ENCODE results near the gene ULK4. TPM values are rescaled to one million over a fixed set of nuclear protein-coding genes. Genes with fewer than 3 reads are reported as not detected.
"Not testable (repeated sequence)": the region's sequence is repeated elsewhere in the genome, so short reads cannot be mapped to it uniquely, and the experiment has no call there.

ULK4 gene
- total RNA-seq, 1 donor from 2014 or later = 3.7 TPM

DNA sequence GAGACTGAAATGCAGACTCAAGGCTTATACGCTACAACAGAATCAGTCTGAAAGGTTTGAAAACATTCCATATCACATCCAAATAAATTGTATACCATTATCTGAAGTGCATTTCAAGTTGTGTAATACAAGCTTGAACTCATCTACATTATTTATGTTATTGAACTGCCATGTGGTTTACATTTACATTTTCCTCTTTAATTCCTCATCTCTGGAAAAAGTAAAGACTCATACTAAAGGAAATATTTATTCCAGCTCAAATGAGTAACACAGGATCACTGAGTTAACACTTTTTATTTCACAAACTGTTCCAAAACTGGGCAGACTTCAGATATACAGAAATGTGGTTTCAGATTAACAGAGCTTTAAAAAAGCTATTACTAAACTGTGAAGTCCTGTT lies 282.5 kb downstream of the ULK4 start:
- ATAC-seq (ENCODE audit: poor library complexity) = no peak
- no peak for DNase-seq

DNA sequence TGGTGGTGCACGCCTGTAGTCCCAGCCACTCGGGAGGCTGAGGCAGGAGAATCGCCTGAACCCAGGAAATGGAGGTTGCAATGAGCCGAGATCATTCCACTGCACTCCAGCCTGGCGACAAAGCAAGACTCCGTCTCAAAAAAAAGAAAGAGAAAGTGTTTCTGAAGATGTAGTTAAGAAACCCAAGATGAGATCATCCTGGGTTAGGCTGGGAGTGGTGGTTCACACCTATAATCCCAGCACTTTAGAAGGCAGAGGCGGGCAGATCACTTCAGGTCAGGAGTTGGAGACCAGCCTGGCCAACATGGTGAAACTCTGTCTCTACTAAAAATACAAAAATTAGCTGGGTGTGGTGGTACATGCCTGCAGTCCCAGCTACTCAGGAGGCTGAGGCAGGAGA lies 286.8 kb downstream of the ULK4 start:
- ATAC-seq (ENCODE audit: poor library complexity); intact Hi-C loops (cut with DNase I); DNase-seq: not testable (repeated sequence)

More for the DNA sequence above, 282.5 kb downstream of the ULK4 start:
- intact Hi-C loops (cut with DNase I) = no loop called here

DNA sequence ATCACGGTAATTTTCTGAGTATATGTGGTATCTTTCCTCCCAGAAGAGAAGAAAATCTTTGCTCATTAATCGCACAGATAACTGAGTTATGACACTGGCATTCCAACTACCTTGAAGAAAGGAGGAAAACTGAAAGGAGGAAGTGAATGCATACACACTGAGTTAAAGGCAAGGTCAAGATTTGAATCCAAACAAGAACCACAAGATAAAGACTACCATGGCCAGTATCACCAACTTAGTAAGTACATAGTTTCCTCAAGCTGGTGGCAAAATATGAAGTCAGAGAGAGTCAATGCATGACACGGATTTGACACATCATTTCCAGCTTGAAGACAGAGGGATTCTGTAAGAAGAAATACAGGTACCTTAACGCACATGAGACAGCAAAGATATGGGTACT lies 287.5 kb downstream of the ULK4 start:
- intact Hi-C loops (cut with DNase I) = no loop called here
- ATAC-seq (ENCODE audit: poor library complexity) = no peak
- no peak for DNase-seq

DNA sequence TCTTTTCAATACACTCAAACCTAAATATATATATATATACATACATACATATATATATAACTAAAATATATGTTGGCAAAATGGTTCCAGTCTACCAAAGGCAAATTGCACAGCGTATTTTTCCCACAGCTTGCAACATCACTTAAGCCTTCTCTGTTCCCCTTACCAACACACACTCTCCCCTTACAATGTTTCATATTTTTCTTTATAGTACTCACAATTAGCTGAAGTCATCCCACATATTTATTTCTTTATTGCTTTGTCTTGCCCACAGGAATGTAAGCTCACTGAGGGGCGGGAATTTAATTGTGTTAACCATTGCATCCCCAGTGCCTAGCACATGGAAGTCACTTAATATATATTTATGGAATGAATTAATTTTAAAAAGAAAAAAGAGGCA lies 288.3 kb downstream of the ULK4 start:
- intact Hi-C loops (cut with DNase I) = no loop called here
- no peak for ATAC-seq (ENCODE audit: poor library complexity)
- DNase-seq = no peak

DNA sequence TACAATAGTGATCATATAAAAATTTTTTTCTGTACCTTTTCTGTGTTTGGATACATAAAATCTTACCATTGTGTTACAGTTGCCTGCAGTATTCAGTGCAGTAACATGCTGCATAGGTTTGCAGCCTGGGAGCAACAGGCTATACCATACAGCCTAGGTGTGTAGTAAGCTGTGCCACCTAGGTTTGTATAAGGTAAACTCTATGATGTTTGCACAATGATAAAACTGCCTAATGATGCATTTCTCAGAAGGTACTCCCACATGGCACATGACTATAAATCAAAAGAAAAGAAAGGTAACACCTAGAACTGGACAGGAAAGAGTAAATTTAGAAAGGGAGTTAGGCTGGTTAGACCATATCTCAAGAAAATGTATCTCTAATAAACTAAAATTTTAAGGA lies 293.5 kb downstream of the ULK4 start:
- ATAC-seq (ENCODE audit: poor library complexity) (no peak), DNase-seq (no peak)
- intact Hi-C loops (cut with DNase I) = no loop called here

DNA sequence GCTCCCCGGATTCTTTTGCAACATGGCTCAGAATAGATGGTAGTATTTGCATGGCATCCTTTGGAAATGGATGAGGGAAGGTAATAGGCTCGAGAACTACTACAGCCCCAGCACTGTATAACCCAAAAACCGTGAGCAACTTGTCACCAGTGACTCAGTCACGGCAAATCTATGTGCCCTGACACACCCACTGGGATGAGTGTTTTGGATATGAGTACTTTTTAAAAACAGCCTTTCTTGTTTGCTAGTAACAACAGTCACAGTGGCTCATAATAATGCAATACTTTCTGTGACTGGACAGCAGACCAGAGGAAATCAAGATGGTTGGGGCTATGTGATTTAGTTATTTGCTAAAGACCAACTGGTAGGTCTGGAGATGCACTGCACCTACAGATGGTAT lies 299.6 kb downstream of the ULK4 start:
- no peak for ATAC-seq (ENCODE audit: poor library complexity)
- intact Hi-C loops (cut with DNase I) = no loop called here
- DNase-seq = no peak

DNA sequence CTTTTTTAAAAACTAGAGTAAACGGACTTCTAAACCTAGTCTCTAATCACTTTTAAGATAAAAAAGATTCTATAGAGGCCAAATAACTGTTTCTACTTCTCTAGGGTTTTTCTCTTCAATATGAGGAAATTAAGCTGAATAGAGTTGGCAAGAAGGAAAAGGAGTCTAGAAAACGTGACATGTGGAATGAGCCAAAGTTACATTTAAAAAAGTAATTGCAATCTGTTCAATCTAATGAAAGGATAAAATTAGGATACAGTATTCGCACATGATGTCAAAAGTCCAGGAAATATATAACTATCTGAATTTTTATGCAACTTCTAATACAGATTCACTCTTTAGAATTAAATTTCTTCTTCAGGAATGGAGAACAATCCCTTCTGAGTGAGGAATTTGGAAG lies 300.1 kb downstream of the ULK4 start:
- DNase-seq (no peak), ATAC-seq (ENCODE audit: poor library complexity) (no peak)
- intact Hi-C loops (cut with DNase I) = no loop called here

DNA sequence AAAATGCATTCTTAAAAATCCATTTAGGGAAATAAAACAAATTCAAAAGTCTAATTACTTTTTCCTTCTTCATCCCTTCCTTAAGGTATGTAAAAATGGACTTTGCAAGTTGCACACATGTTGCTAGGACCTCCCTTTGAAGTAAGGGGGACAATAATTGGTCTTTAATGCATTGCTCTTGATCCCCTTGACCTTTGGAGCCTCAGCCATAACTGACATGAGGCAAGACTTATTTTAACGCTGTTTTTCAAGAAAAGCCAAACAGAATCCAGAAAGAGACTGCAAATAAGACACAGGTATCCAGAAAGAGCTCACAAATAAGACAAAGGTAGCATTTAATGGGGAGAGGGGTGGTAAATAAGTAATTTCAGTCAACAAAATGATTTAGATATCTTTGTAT lies 301.4 kb downstream of the ULK4 start:
- ATAC-seq (ENCODE audit: poor library complexity) (no peak), DNase-seq (no peak)
- intact Hi-C loops (cut with DNase I) = no loop called here

DNA sequence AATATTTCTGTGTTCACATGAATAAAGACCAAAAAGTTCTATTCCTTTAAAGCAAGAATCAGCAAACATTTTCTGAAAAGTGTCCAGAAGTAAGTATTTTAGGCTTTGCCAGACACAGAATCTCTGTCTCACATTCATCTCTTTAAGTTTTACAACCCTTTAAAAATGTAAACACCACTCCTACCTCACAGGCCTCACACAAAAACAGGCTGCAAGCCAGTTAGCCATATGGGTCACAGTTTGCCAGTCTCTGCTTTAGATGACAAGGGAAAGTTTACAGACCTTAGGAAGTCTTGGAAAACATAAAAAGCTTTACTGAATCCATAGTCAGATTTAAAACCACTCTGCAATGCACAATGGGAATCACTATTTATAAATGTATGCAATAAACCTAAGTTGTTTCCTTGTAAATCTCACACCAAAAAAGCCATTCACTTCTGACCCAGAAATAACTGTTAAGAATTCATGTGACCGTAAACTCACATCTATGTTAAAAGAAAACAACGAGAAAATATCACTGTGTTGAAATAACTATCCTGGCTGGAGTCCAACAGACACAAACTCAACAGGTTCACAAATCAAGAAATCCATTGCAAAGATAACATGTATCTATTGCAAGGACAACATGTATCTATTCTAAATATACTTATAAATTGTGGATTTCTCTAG lies 308.2 kb downstream of the ULK4 start:
- DNase-seq (no peak), ATAC-seq (ENCODE audit: poor library complexity) (no peak)
- intact Hi-C loops (cut with DNase I) = no loop called here

DNA sequence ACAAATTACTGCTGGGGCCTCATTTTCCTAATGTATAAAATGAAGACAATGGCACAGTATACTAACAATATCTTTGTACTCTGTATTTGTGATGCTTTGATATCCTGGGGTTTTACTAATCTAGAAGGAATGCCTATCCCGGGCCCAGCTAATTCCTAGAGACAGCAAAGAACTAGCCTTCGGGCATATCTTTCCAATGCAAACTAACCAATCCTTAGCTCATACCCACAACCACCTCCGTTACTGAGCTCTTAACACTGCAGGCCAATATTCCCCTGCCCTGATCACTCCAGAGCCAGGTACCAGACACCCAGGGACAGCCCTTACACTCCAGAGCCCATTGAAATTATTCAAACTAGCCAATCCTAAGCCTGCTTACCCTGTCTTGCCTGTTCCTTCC lies 309.0 kb downstream of the ULK4 start:
- ATAC-seq (ENCODE audit: poor library complexity) (no peak), DNase-seq (no peak)
- intact Hi-C loops (cut with DNase I) = no loop called here

DNA sequence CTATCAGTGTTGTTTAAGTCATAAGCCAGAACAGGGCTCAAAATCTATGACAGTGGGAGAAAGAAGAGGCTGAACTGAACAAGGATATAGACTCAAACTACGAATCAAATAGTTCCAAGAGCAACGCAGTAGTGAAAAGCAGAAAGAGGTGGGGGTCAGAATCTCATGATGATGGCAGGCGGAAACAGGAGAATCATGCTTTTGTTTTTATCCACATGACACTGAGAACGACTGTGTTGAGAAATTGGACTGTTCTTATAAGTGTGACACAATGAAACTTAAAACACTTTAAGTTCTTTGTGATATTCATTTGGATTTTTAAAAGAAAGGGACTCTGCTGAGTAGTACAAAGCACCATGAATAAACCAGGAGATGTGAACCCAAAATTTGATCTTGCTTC lies 309.4 kb downstream of the ULK4 start:
- no peak for ATAC-seq (ENCODE audit: poor library complexity)
- intact Hi-C loops (cut with DNase I) = no loop called here
- no peak for DNase-seq

DNA sequence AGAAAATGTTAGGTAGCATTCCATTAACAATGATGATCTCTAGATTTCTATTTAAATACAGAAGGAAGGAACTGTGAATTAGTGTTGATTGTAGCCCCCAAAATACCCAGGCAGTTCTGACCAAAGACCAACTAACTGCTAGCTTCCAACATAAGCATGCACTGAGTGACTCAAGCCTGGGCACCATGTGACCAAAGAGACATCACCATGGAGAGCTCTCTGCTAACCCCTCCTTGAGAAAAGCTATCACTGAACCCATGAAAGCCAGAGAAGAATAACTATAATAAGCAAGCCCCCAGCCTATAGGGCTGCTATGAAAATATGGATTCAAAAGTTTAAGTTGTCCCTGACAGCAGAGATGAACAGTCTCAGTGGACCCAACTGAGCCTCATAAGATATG lies 310.2 kb downstream of the ULK4 start:
- intact Hi-C loops (cut with DNase I) = no loop called here
- DNase-seq = no peak
- ATAC-seq (ENCODE audit: poor library complexity) = no peak

DNA sequence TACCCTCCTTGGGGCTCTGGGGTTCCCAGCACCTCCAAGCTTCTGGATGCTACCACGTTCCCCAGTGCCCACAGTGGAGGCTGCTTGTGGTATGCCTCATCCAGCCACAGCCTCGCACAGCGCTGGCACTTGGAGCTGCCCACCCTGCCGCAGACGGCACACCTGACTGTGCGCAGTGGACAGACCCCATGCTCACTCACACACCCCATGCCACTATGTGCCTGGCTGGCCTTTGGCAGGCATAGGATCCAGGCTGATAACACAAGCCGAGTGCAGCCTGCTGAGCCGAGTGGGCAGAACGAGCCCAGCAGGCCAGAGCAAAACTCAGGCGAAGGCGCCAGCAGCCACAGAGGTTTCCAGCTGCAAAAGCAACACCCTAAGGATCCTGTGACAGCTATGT lies 311.5 kb downstream of the ULK4 start:
- intact Hi-C loops (cut with DNase I) = no loop called here
- ATAC-seq (ENCODE audit: poor library complexity) (peak; percentile 51), DNase-seq (no peak)

DNA sequence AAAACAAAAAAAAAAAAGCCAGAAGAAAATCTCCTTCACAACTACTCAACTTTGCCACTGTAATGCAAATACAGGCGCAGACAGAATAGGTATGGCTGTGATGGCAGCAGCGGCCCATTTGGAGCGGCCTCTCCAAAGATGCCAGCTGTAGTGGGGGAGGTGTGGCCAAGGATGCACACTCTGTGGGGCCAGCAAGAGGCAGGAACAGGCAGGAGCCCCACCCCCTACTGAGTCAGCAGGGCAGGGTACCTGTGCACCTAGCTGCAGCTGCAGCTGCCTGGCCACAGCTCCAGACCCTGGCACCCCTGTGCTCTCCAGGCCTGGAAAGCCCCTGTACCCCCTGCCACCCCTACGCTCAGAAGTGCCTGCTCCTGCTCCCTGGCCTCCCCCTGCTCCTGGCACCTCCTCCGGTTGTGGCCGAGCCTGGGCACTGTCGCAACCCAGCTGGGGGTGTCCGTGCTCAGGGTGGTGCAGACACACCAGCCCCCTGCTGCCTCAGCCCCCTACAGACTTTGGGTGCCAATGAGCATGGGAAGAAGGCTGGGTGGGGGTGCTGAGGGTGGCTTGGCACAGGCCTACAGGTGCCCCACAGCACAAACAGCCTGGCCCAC lies 312.7 kb downstream of the ULK4 start:
- DNase-seq (no peak), ATAC-seq (ENCODE audit: poor library complexity) (no peak)
- intact Hi-C loops (cut with DNase I) = no loop called here

DNA sequence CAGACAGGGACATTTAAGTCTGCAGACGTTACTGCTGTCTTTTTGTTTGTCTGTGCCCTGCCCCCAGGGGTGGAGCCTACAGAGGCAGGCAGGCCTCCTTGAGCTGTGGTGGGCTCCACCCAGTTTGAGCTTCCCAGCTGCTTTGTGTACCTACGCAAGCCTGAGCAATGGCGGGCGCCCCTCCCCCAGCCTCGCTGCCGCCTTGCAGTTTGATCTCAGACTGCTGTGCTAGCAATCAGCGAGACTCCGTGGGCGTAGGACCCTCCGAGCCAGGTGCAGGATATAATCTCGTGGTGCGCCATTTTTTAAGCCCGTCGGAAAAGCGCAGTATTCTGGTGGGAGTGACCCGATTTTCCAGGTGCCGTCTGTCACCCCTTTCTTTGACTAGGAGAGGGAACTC lies 314.2 kb downstream of the ULK4 start:
- DNase-seq; ATAC-seq (ENCODE audit: poor library complexity); intact Hi-C loops (cut with DNase I): not testable (repeated sequence)

DNA sequence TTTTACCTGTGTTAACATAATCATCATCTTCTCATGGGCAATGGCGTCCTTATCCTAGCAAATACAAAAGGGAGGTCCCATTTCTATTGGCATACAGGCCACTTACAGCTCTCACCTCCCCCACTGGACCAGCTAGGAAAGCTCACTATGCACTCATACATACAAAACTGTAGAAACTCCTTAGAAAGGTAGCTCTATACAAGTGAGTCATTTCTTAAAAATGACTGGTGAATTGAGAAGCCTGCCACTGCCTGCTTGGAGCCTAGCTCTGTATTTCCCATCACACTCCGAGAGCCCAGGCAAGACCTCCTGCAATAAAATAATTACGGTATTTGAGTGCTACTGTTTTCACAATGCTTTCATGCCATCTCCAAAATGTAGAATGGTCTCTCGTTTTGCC lies 321.8 kb downstream of the ULK4 start:
- intact Hi-C loops (cut with DNase I) = no loop called here
- no peak for ATAC-seq (ENCODE audit: poor library complexity)
- DNase-seq = no peak

DNA sequence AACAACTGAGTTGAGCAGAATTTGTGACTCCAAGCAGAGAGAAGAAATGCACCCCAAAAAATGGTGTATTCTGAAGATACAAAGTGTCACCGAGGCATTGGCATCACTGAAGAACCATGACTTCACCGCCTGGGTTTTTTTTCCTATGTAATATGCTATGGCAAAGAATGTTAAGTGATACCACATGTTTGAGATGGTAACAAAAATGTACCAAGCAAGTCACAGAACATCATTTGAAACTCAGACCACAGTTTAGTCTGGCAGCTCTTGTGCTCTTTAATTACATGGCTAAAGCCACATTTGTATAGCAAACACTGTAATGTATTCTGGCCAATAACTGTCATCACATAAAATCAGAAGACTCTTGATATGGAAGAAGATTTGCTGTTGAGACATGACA lies 323.5 kb downstream of the ULK4 start:
- no peak for ATAC-seq (ENCODE audit: poor library complexity)
- intact Hi-C loops (cut with DNase I) = no loop called here

DNA sequence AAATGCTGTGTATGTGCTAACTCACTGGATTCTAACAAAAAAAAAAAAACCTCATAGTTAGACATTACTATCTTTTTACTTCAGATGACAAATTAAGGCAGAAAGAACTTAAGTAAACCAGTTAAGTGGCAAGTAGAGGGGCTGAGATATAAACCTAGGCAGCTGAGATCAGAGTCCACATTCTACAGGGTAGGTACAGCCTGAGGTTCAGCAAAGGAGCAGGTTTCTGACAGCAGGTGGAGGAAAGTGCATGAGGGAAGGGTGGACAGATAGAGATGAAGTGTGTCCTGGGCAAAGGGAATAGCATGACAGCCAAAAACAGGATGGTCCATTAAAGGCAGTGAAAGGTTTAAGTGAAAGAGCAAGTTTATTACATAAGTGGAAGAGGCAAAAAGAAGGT lies 329.2 kb downstream of the ULK4 start:
- intact Hi-C loops (cut with DNase I) = no loop called here
- DNase-seq = no peak
- ATAC-seq (ENCODE audit: poor library complexity) = no peak

More for the DNA sequence above, 323.5 kb downstream of the ULK4 start:
- DNase-seq = no peak

DNA sequence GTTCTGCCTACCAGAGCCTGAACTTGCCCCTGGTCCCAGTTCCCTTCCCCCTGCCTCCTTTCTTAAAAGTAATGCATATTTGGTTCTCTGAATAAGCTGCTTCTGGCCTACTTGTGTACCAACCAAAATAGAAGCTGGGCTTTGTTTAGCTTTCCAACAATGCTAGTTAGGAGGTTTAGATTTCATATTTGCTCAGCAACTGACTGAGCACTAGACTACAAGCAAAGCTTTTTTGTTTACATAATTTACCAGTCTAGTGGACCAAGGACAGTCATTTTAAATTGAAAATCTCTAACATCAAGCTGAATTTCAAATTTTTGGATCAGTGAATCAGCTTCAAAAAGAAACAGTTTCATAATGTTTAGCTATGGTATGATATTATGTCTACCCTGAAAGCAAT lies 331.2 kb downstream of the ULK4 start:
- no peak for DNase-seq
- intact Hi-C loops (cut with DNase I) = no loop called here
- no peak for ATAC-seq (ENCODE audit: poor library complexity)

DNA sequence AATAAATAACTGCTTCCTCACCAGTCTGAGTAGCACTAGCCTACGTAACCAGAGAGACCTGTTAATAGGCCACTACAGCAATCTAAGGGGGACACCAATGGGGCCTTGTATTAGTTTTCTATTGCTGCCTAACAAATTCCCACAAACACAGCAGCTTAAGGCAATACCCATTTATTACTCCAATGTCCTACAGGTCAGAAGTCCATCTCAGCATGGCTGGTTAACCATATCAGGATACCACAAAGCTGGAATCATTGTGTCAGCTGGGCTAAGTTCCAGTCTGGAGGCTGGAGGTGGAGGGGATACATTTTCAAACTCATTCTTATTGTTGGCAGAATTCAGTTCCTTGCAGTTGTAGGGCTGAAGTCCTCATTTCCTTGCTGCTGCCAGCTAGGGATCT lies 331.9 kb downstream of the ULK4 start:
- DNase-seq (no peak), ATAC-seq (ENCODE audit: poor library complexity) (no peak)
- intact Hi-C loops (cut with DNase I) = no loop called here

DNA sequence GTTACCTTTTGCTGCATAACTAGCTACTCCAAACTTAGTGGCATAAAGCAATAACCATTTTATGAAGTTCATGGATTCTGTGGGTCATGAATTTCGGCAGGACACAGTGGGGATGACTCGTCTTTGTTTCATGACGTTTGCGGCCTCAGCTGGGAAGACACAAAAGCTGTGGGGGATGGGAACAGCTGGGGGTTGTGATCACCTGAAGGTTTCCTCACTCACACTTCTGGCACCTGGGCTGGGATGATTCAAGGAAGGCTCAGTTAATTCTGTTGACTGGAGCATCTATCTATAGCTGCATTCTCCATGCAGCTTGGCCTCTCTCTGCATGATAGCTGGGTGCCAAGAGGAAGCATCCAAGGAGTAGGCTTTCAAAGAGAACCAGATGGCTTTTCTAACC lies 332.8 kb downstream of the ULK4 start:
- DNase-seq (no peak), ATAC-seq (ENCODE audit: poor library complexity) (no peak)
- intact Hi-C loops (cut with DNase I) = no loop called here

Measured in Right ventricle myocardium superior (tissue), 1 donor.